CD14-positive monocyte (primary cell): ENCODE results near the gene GAS7. TPM values are rescaled to one million over a fixed set of nuclear protein-coding genes. Genes with fewer than 3 reads are reported as not detected.

Experiments used
- DNase-seq, 3 donors: peaks; one replicate each; pipeline ENCODE4 v3.0.0-alpha.2; 2011 to 2022
- H2AFZ ChIP-seq: 2 replicates; pipeline ENCODE4 v1.6.0; 2012; ENCODE audit warnings: mild to moderate bottlenecking, low read depth, low read length, inconsistent platforms; ENCODE audit not compliant: insufficient read depth, poor library complexity, severe bottlenecking
- H3K27ac ChIP-seq, 2 donors: 1 replicate in 1 of 2; 2 replicates in 1 of 2; pipeline ENCODE4 v1.5.1; 2012 to 2013; ENCODE audit warnings: low read length in 2 of 2, control low read depth in 1 of 2, inconsistent platforms in 1 of 2, low read depth in 1 of 2, mild to moderate bottlenecking in 1 of 2
- H3K27me3 ChIP-seq, 2 donors: one replicate each; pipeline versions ENCODE4 v1.6.0 to v1.6.1; 2011 to 2013; ENCODE audit warnings: low read length in 2 of 2; ENCODE audit not compliant: control insufficient read depth in 2 of 2, insufficient read depth in 2 of 2
- H3K36me3 ChIP-seq, 2 donors: replicated peaks in 1 of 2; 1 replicate in 1 of 2; 2 replicates in 1 of 2; pipeline versions ENCODE4 v1.5.1 to v1.6.1; 2012 to 2013; ENCODE audit warnings: low read length in 2 of 2, control low read depth in 1 of 2, inconsistent platforms in 1 of 2, mild to moderate bottlenecking in 1 of 2; ENCODE audit not compliant: insufficient read depth in 2 of 2, control insufficient read depth in 1 of 2
- H3K4me1 ChIP-seq, 2 donors: 1 replicate in 1 of 2; 2 replicates in 1 of 2; pipeline versions ENCODE4 v1.5.1 to v1.6.1; 2012 to 2013; ENCODE audit warnings: low read length in 2 of 2, control low read depth in 1 of 2, inconsistent platforms in 1 of 2, mild to moderate bottlenecking in 1 of 2, moderate library complexity in 1 of 2; ENCODE audit not compliant: insufficient read depth in 2 of 2, control insufficient read depth in 1 of 2
- H3K4me2 ChIP-seq: replicated peaks from 2 replicates; pipeline ENCODE3; 2012; ENCODE audit warnings: low read length, moderate library complexity, mild to moderate bottlenecking; ENCODE audit not compliant: poor library complexity, severe bottlenecking; ENCODE audit errors: extremely low read depth
- H3K4me3 ChIP-seq, 3 experiments: fragments of 200-600 bp in 1 of 3; sonication (generic) in 1 of 3; replicated peaks in 1 of 3; 1 replicate in 2 of 3; 2 replicates in 1 of 3; pipeline ENCODE4 v1.5.1; 2011 to 2013; ENCODE audit warnings: low read length in 3 of 3, mild to moderate bottlenecking in 3 of 3, control low read depth in 2 of 3, low read depth in 2 of 3, inconsistent platforms in 1 of 3, moderate library complexity in 1 of 3
- H3K79me2 ChIP-seq: 2 replicates; pipeline ENCODE4 v1.6.0; 2012; ENCODE audit warnings: mild to moderate bottlenecking, control low read depth, inconsistent platforms, low read length, moderate library complexity; ENCODE audit not compliant: insufficient read depth
- H3K9ac ChIP-seq: 2 replicates; pipeline ENCODE4 v1.6.0; 2017; ENCODE audit warnings: low read length, mild to moderate bottlenecking; ENCODE audit not compliant: insufficient read depth, poor library complexity, severe bottlenecking
- H3K9me3 ChIP-seq, 2 donors: replicated peaks in 1 of 2; 1 replicate in 1 of 2; 2 replicates in 1 of 2; pipeline versions ENCODE4 v1.5.1 to v1.6.1; 2012 to 2013; ENCODE audit warnings: low read length in 2 of 2, control low read depth in 1 of 2; ENCODE audit not compliant: control insufficient read depth in 1 of 2, insufficient read depth in 1 of 2
- H4K20me1 ChIP-seq: 2 replicates; pipeline ENCODE4 v1.6.0; 2012; ENCODE audit warnings: mild to moderate bottlenecking, low read length, control low read depth, moderate library complexity; ENCODE audit not compliant: insufficient read depth
- H3K27ac Mint-ChIP-seq, 7 donors: one replicate each; pipeline ENCODE4 v1.8.0; 2020; ENCODE audit warnings: mild to moderate bottlenecking in 7 of 7, mixed read lengths in 7 of 7, moderate library complexity in 6 of 7, inconsistent platforms in 2 of 7
- H3K27me3 Mint-ChIP-seq, 3 donors: one replicate each; pipeline ENCODE4 v1.8.0; 2021 to 2022; ENCODE audit warnings: low read depth in 3 of 3, mild to moderate bottlenecking in 3 of 3, mixed read lengths in 3 of 3, moderate library complexity in 3 of 3, inconsistent platforms in 1 of 3
- H3K36me3 Mint-ChIP-seq, 2 donors: one replicate each; pipeline ENCODE4 v1.8.0; 2020; ENCODE audit warnings: mixed read lengths in 2 of 2, inconsistent platforms in 1 of 2, mild to moderate bottlenecking in 1 of 2
- H3K4me1 Mint-ChIP-seq: one replicate; pipeline ENCODE4 v1.8.0; 2020; ENCODE audit warnings: mild to moderate bottlenecking, mixed read lengths
- H3K4me3 Mint-ChIP-seq, 2 donors: one replicate each; pipeline ENCODE4 v1.8.0; 2020; ENCODE audit warnings: mild to moderate bottlenecking in 2 of 2, mixed read lengths in 2 of 2, moderate library complexity in 1 of 2
- H3K9me3 Mint-ChIP-seq, 7 donors: one replicate each; pipeline ENCODE4 v1.8.0; 2020 to 2022; ENCODE audit warnings: mixed read lengths in 7 of 7, mild to moderate bottlenecking in 6 of 7, moderate library complexity in 6 of 7, inconsistent platforms in 2 of 7
- CTCF ChIP-seq: fragments of 200-600 bp; IDR thresholded peaks from one replicate; pipeline ENCODE4 v1.8.0; 2022; ENCODE audit warnings: antibody characterized with exemption, mild to moderate bottlenecking
- WGBS: methylation state at CpG from one replicate; pipeline ENCODE4 v1.1.5; 2013; ENCODE audit warnings: missing lambda C conversion rate; ENCODE audit not compliant: insufficient coverage; 5-methylcytosine and 5-hydroxymethylcytosine counted together
- intact Hi-C, 2 donors: fragments of 100-400 bp; cut with micrococcal nuclease; formaldehyde crosslinking; loops; one replicate each; pipeline versions ENCODE4 v1.15.0 to v1.15.1; 2023
- polyA plus RNA-seq, 3 donors: library from polyadenylated mRNA; depleted of rRNA in 1 of 3; unstranded in 2 of 3; stranded (reverse) in 1 of 3; fragments of 300-500 nt in 2 of 3; fragments of >200 nt in 1 of 3; fragmentation: Illumina TruSeq in 2 of 3; gene quantifications; 1 replicate in 2 of 3; 2 replicates in 1 of 3; pipeline ENCODE4 v1.2.3, GENCODE V29; 2012 to 2021

Gene GAS7
- polyA plus RNA-seq, 3 donors = 53.1 to 91.9 (median 66.6) TPM

GRCh38 chr17:10083864-10084263 is 114.5 kb downstream of the GAS7 start:
- peaks cover 0 to 1% (median 0%) of the 10 kb centered on the region in 3 donors for H3K27me3 Mint-ChIP-seq
- no peak overlapping the region for H3K4me2 ChIP-seq
- H3K4me3 Mint-ChIP-seq = no peak overlapping the region
- no peak overlapping the region for H3K9ac ChIP-seq
- H3K4me1 Mint-ChIP-seq = peaks cover 44% of the 10 kb centered on the region
- H3K9me3 Mint-ChIP-seq = peaks cover 2 to 15% (median 5%) of the 10 kb centered on the region in 7 donors
- no peak overlapping the region for H3K27ac ChIP-seq
- H3K27me3 ChIP-seq = no peaks in the 10 kb centered on the region
- intact Hi-C loops = no loop called here
- WGBS = no CpG with 5 or more reads among the region's 3 CpGs
- peaks cover 54% of the 10 kb centered on the region for H4K20me1 ChIP-seq
- H3K36me3 Mint-ChIP-seq = peaks cover 14 to 16% of the 10 kb centered on the region in 2 donors
- no peak for TF ChIP-seq CTCF
- H3K79me2 ChIP-seq = peaks cover 26% of the 10 kb centered on the region
- DNase-seq = no peak
- peaks cover 37% of the 10 kb centered on the region in 2 donors for H3K4me1 ChIP-seq
- H3K36me3 ChIP-seq = peaks cover 0 to 3% of the 10 kb centered on the region in 2 donors
- peaks cover 0 to 9% of the 10 kb centered on the region in 2 donors for H3K9me3 ChIP-seq
- H2AFZ ChIP-seq = no peak overlapping the region
- H3K27ac Mint-ChIP-seq = no peak overlapping the region
- H3K4me3 ChIP-seq = no peak overlapping the region

- peaks cover 0 to 3% of the 10 kb centered on the region in 2 donors for H3K36me3 ChIP-seq
- peaks cover 27% of the 10 kb centered on the region for H3K79me2 ChIP-seq
- no peaks in the 10 kb centered on the region for H3K27me3 ChIP-seq
- intact Hi-C loops = no loop called here
- Mint-ChIP-seq H3K4me3 (no peak overlapping the region), H3K27ac (no peak overlapping the region), H3K36me3 (peaks cover 14 to 17% of the 10 kb centered on the region in 2 donors), H3K9me3 (peaks cover 6 to 19% (median 8%) of the 10 kb centered on the region in 7 donors), H3K27me3 (peaks cover 0 to 1% (median 1%) of the 10 kb centered on the region in 3 donors), H3K4me1 (peaks cover 44% of the 10 kb centered on the region)
- H3K4me2 ChIP-seq = no peak overlapping the region
- H3K9me3 ChIP-seq = peaks cover 0 to 13% of the 10 kb centered on the region in 2 donors
- no peak overlapping the region for H3K27ac ChIP-seq
- no peak overlapping the region for H3K4me3 ChIP-seq
- DNase-seq = no peak
- WGBS = no CpG with 5 or more reads among the region's 2 CpGs
- peaks cover 54% of the 10 kb centered on the region for H4K20me1 ChIP-seq
- no peak overlapping the region for H3K9ac ChIP-seq
- peaks cover 36 to 40% of the 10 kb centered on the region in 2 donors for H3K4me1 ChIP-seq
- no peak overlapping the region for H2AFZ ChIP-seq
- no peak for TF ChIP-seq CTCF
Measured at GRCh38 chr17:10082795-10083194, 115.6 kb downstream of the GAS7 start.
